Measurements from ENCODE around the gene HRH2.
"Not testable (repeated sequence)": the region's sequence is repeated elsewhere in the genome, so short reads cannot be mapped to it uniquely, and the experiment has no call there.

The HRH2 gene

GRCh38 chr5:175752826-175753535 is 95.1 kb downstream of the HRH2 start:
- no peak for TF ChIP-seq CTCF (conservative IDR thresholded peaks at IDR 0.05; ENCODE audit: low read length)
- DNase-seq (ENCODE audit: low read depth), result no peak
- no peak overlapping the region for H3K4me3 ChIP-seq (ENCODE audit: low read length)

GRCh38 chr5:175753536-175754402 is 95.9 kb downstream of the HRH2 start:
- no peak overlapping the region for H3K4me3 ChIP-seq (ENCODE audit: low read length)
- no peak for DNase-seq (ENCODE audit: low read depth)
- no peak for TF ChIP-seq CTCF (conservative IDR thresholded peaks at IDR 0.05; ENCODE audit: low read length)

- H3K4me3 ChIP-seq (ENCODE audit: low read length); DNase-seq (ENCODE audit: low read depth): not testable (repeated sequence)
These were observed 102.1 kb downstream of the HRH2 start for GRCh38 chr5:175759991-175760390.
